Neural cell (in vitro differentiated cells): ENCODE data around the gene PCYT1A.

ENCODE experiments used
- CTCF ChIP-seq: fragments of 450-650 bp; IDR thresholded peaks from 2 replicates; pipeline ENCODE4 v1.5.1; 2014; ENCODE audit warnings: antibody characterized with exemption, mild to moderate bottlenecking, moderate library complexity; ENCODE audit not compliant: poor library complexity, severe bottlenecking
- EP300 ChIP-seq: fragments of 450-650 bp; conservative IDR thresholded peaks from 2 replicates; pipeline ENCODE4 v1.6.1; 2014; ENCODE audit warnings: antibody characterized with exemption, mild to moderate bottlenecking, moderate library complexity; ENCODE audit not compliant: poor library complexity, severe bottlenecking
- REST ChIP-seq: IDR thresholded peaks from 2 replicates; pipeline ENCODE4 v1.6.1; 2012; ENCODE audit warnings: borderline replicate concordance

- TF ChIP-seq CTCF, result no peak
- TF ChIP-seq REST, result no peak
- no peak for TF ChIP-seq EP300
Observed at GRCh38 chr3:196327405-196327804, 39.9 kb upstream of the PCYT1A start.
